SK-N-SH treated with all-trans-retinoic acid at 6 μM for 48 hours (cell line): ENCODE results near the gene SSBP4.

ENCODE experiments used
- ATAC-seq: fragments of 200-7000 bp; cut with Tn5 transposase; 3 replicates; pipeline ENCODE4 v1.9.1; 2020; ENCODE audit warnings: mild to moderate bottlenecking, moderate library complexity
- BACH2 ChIP-seq: fragments of 250-450 bp; sonication (Bioruptor Pico); IDR thresholded peaks from 2 replicates; pipeline ENCODE4 v1.9.0; 2021; ENCODE audit warnings: mild to moderate bottlenecking, borderline replicate concordance
- CSDC2 ChIP-seq: fragments of 250-450 bp; sonication (Bioruptor Pico); IDR thresholded peaks from 2 replicates; pipeline ENCODE4 v1.5.0; 2020; ENCODE audit warnings: mild to moderate bottlenecking, moderate library complexity
- ESRRG ChIP-seq: fragments of 250-450 bp; sonication (Bioruptor Pico); IDR thresholded peaks from 2 replicates; pipeline ENCODE4 v1.6.1; 2021; ENCODE audit warnings: mild to moderate bottlenecking
- GLIS3 ChIP-seq: fragments of 250-450 bp; sonication (Bioruptor Pico); IDR thresholded peaks from 2 replicates; pipeline ENCODE4 v1.5.0; 2020; ENCODE audit warnings: mild to moderate bottlenecking, moderate library complexity
- ISL1 ChIP-seq: fragments of 250-450 bp; sonication (Bioruptor Pico); IDR thresholded peaks from 2 replicates; pipeline ENCODE4 v2.1.2; 2022; ENCODE audit warnings: mild to moderate bottlenecking, moderate library complexity
- PPARA ChIP-seq: fragments of 250-450 bp; sonication (Bioruptor Pico); IDR thresholded peaks from 2 replicates; pipeline ENCODE4 v1.5.0; 2020; ENCODE audit warnings: mild to moderate bottlenecking, borderline replicate concordance
- RARB ChIP-seq: fragments of 250-450 bp; sonication (Bioruptor Pico); IDR thresholded peaks from 2 replicates; pipeline ENCODE4 v1.8.0; 2021; ENCODE audit warnings: mild to moderate bottlenecking, moderate library complexity
- SNAI2 ChIP-seq: fragments of 250-450 bp; sonication (Bioruptor Pico); IDR thresholded peaks from 2 replicates; pipeline ENCODE4 v1.5.0; 2020; ENCODE audit warnings: mild to moderate bottlenecking, moderate library complexity
- ZC3H10 ChIP-seq: fragments of 250-450 bp; sonication (Bioruptor Pico); IDR thresholded peaks from 2 replicates; pipeline ENCODE4 v1.5.1; 2021; ENCODE audit warnings: mild to moderate bottlenecking, moderate library complexity
- ZFP3 ChIP-seq: fragments of 250-450 bp; sonication (Bioruptor Pico); IDR thresholded peaks from 2 replicates; pipeline ENCODE4 v1.5.0; 2020; ENCODE audit warnings: mild to moderate bottlenecking, moderate library complexity
- ZNF565 ChIP-seq: fragments of 450-650 bp; formaldehyde crosslinking; conservative IDR thresholded peaks from 2 replicates; pipeline ENCODE4 v1.5.0; 2020; ENCODE audit warnings: low read depth, mild to moderate bottlenecking, moderate library complexity
- ZNF70 ChIP-seq: fragments of 450-650 bp; formaldehyde crosslinking; IDR thresholded peaks from 2 replicates; pipeline ENCODE4 v1.5.0; 2020; ENCODE audit warnings: mild to moderate bottlenecking, moderate library complexity
- ZNF8 ChIP-seq: fragments of 450-650 bp; formaldehyde crosslinking; IDR thresholded peaks from 2 replicates; pipeline ENCODE4 v1.5.0; 2020; ENCODE audit warnings: mild to moderate bottlenecking, moderate library complexity
- TF ChIP-seq, protein P1 (sequence below): fragments of 250-450 bp; sonication (Bioruptor Pico); IDR thresholded peaks from 2 replicates; pipeline ENCODE4 v1.5.1; 2020; ENCODE audit warnings: low read depth, mild to moderate bottlenecking, moderate library complexity
- TF ChIP-seq, protein P2 (sequence below): fragments of 250-450 bp; sonication (Bioruptor Pico); IDR thresholded peaks from 2 replicates; pipeline ENCODE4 v1.8.0; 2021; ENCODE audit warnings: low read depth, mild to moderate bottlenecking, moderate library complexity, borderline replicate concordance
- TF ChIP-seq, protein P3 (sequence below): fragments of 250-450 bp; sonication (Bioruptor Pico); IDR thresholded peaks from 2 replicates; pipeline ENCODE4 v1.5.0; 2020; ENCODE audit warnings: mild to moderate bottlenecking, moderate library complexity

The SSBP4 gene

DNA sequence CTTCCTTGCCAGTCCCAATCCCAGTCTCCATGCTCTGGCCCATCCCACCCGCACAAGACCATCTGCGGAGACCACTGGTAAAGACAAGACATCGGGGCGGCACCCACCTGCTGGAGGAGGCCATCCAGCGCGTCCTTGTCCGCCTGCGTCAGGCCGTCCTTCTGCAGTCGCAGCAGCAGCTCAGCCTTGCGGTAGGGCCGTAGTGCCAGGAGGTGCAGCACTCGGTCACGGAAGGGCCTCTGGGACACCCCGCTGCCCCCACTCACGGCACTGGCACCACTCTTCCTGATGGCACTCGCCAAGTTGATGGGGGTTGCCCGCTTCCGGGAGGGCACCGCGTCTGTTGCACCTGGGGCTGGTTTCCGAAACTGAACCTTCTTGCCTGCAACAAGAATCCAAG, 42.3 kb downstream of the SSBP4 start:
- TF ChIP-seq RARB (CRISPR knock-in tag) (no peak), GLIS3 (CRISPR knock-in tag) (no peak), ZC3H10 (CRISPR knock-in tag) (no peak), CSDC2 (CRISPR knock-in tag) (no peak)
- TF ChIP-seq, protein P1, sequence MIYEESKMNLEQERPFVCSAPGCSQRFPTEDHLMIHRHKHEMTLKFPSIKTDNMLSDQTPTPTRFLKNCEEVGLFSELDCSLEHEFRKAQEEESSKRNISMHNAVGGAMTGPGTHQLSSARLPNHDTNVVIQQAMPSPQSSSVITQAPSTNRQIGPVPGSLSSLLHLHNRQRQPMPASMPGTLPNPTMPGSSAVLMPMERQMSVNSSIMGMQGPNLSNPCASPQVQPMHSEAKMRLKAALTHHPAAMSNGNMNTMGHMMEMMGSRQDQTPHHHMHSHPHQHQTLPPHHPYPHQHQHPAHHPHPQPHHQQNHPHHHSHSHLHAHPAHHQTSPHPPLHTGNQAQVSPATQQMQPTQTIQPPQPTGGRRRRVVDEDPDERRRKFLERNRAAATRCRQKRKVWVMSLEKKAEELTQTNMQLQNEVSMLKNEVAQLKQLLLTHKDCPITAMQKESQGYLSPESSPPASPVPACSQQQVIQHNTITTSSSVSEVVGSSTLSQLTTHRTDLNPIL (CRISPR knock-in tag) = no peak

DNA sequence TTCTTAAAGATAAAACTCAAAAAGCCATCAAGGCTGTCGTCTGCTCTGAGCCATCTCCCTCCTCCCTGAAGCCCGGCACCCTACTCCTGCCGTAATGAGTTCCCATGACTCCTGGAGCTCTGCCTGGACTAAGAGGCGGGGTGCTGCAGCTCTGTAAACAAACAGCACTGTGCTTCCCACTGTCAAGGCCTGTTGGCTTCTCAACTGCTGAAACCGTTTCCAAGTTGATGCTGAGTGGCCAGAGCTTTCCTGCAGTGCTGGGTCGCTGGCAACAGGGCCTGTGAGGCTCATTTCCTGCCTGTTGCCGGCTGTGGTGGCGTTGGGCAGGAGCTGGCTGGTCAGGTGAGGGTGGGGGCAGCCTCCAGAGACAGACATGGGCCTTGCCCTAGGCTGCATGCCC, 45.4 kb downstream of the SSBP4 start:
- TF ChIP-seq, protein P1 (CRISPR knock-in tag) = no peak
- no peak for TF ChIP-seq ESRRG (CRISPR knock-in tag)
- TF ChIP-seq ZC3H10 (CRISPR knock-in tag) = no peak
- no peak for TF ChIP-seq ZNF565 (CRISPR knock-in tag)
- TF ChIP-seq PPARA (CRISPR knock-in tag) = no peak
- TF ChIP-seq, protein P2, sequence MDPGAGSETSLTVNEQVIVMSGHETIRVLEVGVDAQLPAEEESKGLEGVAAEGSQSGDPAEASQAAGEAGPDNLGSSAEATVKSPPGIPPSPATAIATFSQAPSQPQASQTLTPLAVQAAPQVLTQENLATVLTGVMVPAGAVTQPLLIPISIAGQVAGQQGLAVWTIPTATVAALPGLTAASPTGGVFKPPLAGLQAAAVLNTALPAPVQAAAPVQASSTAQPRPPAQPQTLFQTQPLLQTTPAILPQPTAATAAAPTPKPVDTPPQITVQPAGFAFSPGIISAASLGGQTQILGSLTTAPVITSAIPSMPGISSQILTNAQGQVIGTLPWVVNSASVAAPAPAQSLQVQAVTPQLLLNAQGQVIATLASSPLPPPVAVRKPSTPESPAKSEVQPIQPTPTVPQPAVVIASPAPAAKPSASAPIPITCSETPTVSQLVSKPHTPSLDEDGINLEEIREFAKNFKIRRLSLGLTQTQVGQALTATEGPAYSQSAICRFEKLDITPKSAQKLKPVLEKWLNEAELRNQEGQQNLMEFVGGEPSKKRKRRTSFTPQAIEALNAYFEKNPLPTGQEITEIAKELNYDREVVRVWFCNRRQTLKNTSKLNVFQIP (CRISPR knock-in tag) = no peak
- no peak for TF ChIP-seq SNAI2 (CRISPR knock-in tag)
- TF ChIP-seq ISL1 (CRISPR knock-in tag) = no peak
- TF ChIP-seq, protein P3, sequence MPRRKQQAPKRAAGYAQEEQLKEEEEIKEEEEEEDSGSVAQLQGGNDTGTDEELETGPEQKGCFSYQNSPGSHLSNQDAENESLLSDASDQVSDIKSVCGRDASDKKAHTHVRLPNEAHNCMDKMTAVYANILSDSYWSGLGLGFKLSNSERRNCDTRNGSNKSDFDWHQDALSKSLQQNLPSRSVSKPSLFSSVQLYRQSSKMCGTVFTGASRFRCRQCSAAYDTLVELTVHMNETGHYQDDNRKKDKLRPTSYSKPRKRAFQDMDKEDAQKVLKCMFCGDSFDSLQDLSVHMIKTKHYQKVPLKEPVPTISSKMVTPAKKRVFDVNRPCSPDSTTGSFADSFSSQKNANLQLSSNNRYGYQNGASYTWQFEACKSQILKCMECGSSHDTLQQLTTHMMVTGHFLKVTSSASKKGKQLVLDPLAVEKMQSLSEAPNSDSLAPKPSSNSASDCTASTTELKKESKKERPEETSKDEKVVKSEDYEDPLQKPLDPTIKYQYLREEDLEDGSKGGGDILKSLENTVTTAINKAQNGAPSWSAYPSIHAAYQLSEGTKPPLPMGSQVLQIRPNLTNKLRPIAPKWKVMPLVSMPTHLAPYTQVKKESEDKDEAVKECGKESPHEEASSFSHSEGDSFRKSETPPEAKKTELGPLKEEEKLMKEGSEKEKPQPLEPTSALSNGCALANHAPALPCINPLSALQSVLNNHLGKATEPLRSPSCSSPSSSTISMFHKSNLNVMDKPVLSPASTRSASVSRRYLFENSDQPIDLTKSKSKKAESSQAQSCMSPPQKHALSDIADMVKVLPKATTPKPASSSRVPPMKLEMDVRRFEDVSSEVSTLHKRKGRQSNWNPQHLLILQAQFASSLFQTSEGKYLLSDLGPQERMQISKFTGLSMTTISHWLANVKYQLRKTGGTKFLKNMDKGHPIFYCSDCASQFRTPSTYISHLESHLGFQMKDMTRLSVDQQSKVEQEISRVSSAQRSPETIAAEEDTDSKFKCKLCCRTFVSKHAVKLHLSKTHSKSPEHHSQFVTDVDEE (CRISPR knock-in tag) = no peak
- TF ChIP-seq ZNF8 = no peak
- no peak for TF ChIP-seq GLIS3 (CRISPR knock-in tag)
- no peak for TF ChIP-seq ZNF70
- ATAC-seq = no peak

More for the DNA sequence above, 42.3 kb downstream of the SSBP4 start:
- no peak for ATAC-seq

DNA sequence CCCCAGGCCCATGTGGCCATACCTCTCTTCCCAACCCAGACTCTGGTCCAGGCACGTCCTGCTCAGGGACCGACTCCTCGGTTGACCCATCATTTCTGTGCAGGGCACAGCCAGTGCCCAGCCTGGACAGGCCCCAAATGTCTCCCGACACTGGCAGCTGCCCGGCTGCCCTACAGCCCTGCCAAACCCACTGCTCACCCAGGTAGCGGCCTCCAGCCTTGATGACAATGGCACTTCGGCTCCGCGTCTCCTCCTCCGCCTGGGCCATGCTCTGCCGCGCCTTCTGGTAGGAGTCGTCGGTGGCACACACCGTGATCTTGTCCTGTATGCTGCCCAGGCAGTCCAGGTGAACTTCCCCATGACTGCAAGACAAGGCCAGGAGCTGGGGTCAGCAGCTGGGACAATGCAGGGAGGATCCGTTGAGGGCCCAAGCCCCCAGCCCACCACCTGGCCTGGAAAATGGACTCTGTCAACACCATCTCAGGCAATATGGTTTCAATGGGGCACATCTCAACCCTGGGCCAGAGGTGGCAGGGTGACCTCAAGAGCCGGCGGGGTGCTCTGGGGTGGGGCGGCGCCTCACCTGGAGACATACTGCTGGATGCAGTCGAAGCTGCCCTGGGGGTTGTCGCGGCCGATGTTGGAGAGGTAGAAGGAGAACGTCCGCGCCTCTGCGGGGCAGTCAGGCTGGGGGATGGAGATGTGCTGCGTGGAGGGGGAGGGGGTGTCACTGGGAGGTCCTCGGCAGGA, 46.2 kb downstream of the SSBP4 start:
- ATAC-seq = no peak
- no peak for TF ChIP-seq ZFP3
- TF ChIP-seq RARB (CRISPR knock-in tag) = no peak
- TF ChIP-seq PPARA (CRISPR knock-in tag) = no peak

DNA sequence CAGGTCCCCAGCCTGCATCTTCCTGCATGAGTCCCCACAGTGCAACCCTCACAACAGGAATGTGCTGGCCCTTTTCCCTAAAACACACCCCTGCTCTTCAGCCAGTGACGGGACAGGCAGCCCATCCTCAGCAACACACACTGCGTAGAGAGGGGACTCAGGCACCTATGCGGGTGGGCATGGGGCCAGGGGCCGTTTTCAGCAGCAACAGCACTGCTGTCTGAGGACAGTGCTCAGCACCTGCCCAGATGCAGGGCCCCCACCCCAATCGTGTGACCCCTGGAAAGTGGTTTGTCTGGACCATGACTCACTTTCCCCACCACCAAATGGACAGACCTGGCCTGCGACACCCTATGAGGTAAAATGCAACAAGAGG, 46.8 kb downstream of the SSBP4 start:
- ATAC-seq = no peak
- no peak for TF ChIP-seq ZNF565 (CRISPR knock-in tag)

DNA sequence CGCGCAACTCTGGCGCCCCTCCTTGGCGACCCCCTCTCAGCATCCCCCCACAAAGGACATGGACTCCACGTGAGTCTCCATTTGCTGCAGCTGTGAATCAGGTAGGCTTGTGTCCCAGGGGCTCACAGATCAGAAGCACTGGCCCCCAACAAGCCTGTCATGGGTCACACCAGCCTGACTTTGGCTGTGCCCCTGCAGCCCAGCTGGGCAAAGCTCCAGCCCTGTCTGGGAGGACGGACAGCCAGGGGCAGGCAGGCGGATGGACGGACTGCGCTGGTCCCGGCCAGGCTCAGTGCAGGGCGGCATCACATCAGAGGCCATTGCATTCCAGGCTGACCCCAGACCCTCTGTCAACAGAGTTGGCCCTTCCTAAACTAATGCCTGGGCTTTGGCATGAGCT, 47.2 kb downstream of the SSBP4 start:
- no peak for ATAC-seq
- TF ChIP-seq, protein P2 (CRISPR knock-in tag) = no peak
- no peak for TF ChIP-seq BACH2 (CRISPR knock-in tag)
- TF ChIP-seq, protein P3 (CRISPR knock-in tag) = no peak
